Adrenal gland (tissue), 12 donors: ENCODE results near the gene LYRM4. TPM values are rescaled to one million over a fixed set of nuclear protein-coding genes. Genes with fewer than 3 reads are reported as not detected.
A peak's percentile ranks its signal among the peaks of the same experiment; 100 is the strongest.

Experiments used
- DNase-seq, 7 donors: peaks; one replicate each; pipeline ENCODE4 v3.0.0-alpha.2; 2019 to 2020
- H3K27ac ChIP-seq, 5 donors: fragments of 200-600 bp; sonication (generic) in 4 of 5; 1 replicate in 3 of 5; 2 replicates in 2 of 5; pipeline versions ENCODE4 v1.5.1 to v1.8.0; 2016 to 2020; ENCODE audit warnings: mild to moderate bottlenecking in 1 of 5
- H3K27me3 ChIP-seq: fragments of 200-600 bp; 2 replicates; pipeline ENCODE4 v1.8.0; 2021
- H3K36me3 ChIP-seq, 2 donors: fragments of 200-600 bp; replicated peaks in 1 of 2; 1 replicate in 1 of 2; 2 replicates in 1 of 2; pipeline versions ENCODE4 v1.5.1 to v1.8.0; 2018 to 2022
- H3K4me1 ChIP-seq, 2 donors: fragments of 200-600 bp; replicated peaks in 1 of 2; 1 replicate in 1 of 2; 2 replicates in 1 of 2; pipeline versions ENCODE4 v1.5.1 to v1.8.0; 2018 to 2021
- H3K4me3 ChIP-seq, 4 donors: fragments of 200-600 bp; sonication (generic) in 3 of 4; one replicate each; pipeline ENCODE4 v1.5.1; 2016 to 2018
- H3K9me3 ChIP-seq, 3 donors: fragments of 200-600 bp; sonication (generic) in 1 of 3; replicated peaks in 1 of 3; 1 replicate in 2 of 3; 2 replicates in 1 of 3; pipeline versions ENCODE4 v1.5.1 to v1.8.0; 2016 to 2021
- CTCF ChIP-seq, 6 experiments: fragments of 450-650 bp in 4 of 6; fragments of 200-600 bp in 2 of 6; sonication (generic) in 1 of 6; IDR thresholded peaks; 1 replicate in 5 of 6; 2 replicates in 1 of 6; pipeline versions ENCODE4 v1.5.1 to v1.8.0; 2016 to 2021; ENCODE audit warnings: antibody characterized with exemption in 6 of 6, mild to moderate bottlenecking in 2 of 6, moderate library complexity in 1 of 6
- POLR2A ChIP-seq, 2 donors: fragments of 450-650 bp; IDR thresholded peaks; one replicate each; pipeline ENCODE4 v1.6.1; 2017; ENCODE audit warnings: antibody characterized with exemption in 2 of 2, mild to moderate bottlenecking in 2 of 2, moderate library complexity in 1 of 2
- WGBS, 4 donors: extraction: QIAGEN DNeasy Blood & Tissue Kit in 2 of 4; methylation state at CpG; one replicate each; pipeline versions ENCODE4 v1.1.5 to v1.1.7; 2013 to 2017; 5-methylcytosine and 5-hydroxymethylcytosine counted together
- intact Hi-C, 2 donors: fragments of 100-400 bp; cut with DNase I; formaldehyde crosslinking; loops; one replicate each; pipeline versions ENCODE4 v1.14.1 to v1.15.0; 2022 to 2023
- polyA plus RNA-seq, 3 donors: library from polyadenylated mRNA; stranded (reverse); fragments of 200-250 nt in 2 of 3; fragments of 350-450 nt in 1 of 3; fragmentation: Illumina TruSeq in 1 of 3; extraction: RNeasy Lipid Tissue Mini Kit (QIAGEN cat#74804) in 1 of 3; gene quantifications; one replicate each; pipeline ENCODE4 v1.2.3, GENCODE V29; 2013 to 2014
- total RNA-seq, 9 donors: library from RNA; depleted of rRNA in 4 of 9; stranded (reverse); fragments of >200 nt in 4 of 9; fragments of 120-200 nt in 1 of 9; fragmentation: NEBNext Ultra II Directional in 1 of 9; extraction: Animal tissue kit (Norgen Biotek cat#: 25700) in 1 of 9; gene quantifications; one replicate each; pipeline versions ENCODE4 v1.1.0 to v1.2.4, GENCODE V29; 2013 to 2023
- donor health status: healthy with polysubstance abuse.
- donor health status: Bipolar disorder and iron deficiency.
- donor health status: DM: yes; HTN: yes; CAD: no.
- donor health status: DM: no; HTN: no; CAD: no.
- donor health status: DM: no; HTN: no; CAD: no.
- donor health status: DM: yes; HTN: yes; CAD: no.

LYRM4 gene
- total and polyA plus RNA-seq, 12 donors, result 16.1 to 65.1 (median 29.9) TPM

DNA sequence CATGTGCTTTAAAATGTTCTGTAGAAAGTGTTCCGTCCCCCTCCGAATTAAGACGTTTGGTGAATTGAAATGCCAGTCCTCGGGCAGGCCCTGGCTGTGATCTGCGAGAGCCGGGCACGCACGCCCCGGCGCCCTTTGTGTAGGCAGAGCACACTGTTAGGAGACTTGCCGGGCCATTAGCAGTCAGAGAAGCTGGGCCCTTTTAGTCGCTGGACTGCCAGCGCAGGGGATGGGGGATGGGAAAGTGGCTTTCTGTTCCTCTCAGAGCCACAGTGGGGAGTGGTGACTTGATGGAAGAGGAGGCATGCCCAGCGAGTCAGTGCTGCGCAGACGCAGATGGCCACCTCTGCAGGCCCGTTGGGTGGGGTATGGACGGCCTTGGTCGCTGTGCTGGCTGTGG, 173.4 kb downstream of the LYRM4 start:
- Histone ChIP-seq H3K4me1 (peaks cover 13 to 34% of the 10 kb centered on the region in 2 donors), H3K27me3 (no peaks in the 10 kb centered on the region), H3K9me3 (no peaks in the 10 kb centered on the region), H3K36me3 (no peaks in the 10 kb centered on the region), H3K27ac (no peak overlapping the region), H3K4me3 (no peak overlapping the region)
- TF ChIP-seq CTCF (IDR thresholded peaks at IDR 0.05) (no peak), POLR2A (IDR thresholded peaks at IDR 0.05) (no peak)
- WGBS, 4 donors, result 73 to 94% (median 82%) methylated on average over 14 to 19 of the region's 19 CpGs
- peak in 4 of 7 donors; percentile 46 to 53 (median 48) for DNase-seq
- intact Hi-C loops, result no loop called here

DNA sequence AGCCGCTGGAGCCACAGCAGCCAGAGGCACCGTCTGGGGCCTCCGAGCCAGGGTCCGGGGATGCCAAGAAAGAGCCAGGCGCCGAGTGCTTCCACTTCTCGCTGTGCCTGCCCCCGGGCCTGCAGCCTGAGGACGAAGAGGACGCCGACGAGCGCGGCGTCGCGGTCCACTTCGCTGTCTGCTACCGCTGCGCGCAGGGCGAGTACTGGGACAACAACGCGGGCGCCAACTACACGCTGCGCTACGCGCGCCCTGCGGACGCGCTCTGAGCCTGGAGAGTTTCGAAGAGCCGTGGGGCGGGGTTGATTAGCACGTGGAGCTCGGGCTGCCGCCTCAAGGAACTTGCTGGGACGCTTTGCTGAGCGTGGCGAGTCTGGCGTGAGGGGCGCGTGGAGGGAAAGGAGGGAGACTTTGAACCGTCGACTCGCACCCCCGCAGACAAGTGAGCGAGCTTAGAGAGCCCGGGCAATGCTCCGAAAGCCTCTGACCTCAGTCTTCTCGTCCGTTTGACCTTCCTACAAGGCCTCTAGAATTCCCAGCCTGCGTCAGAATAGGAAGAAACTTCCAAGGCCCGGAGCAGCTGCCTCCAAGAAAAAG, 174.4 kb downstream of the LYRM4 start:
- peak in 2 of 7 donors; percentile 37 to 49 for DNase-seq
- Histone ChIP-seq H3K9me3 (no peaks in the 10 kb centered on the region), H3K27ac (peak overlapping the region in 2 of 5 donors; percentile 95 to 98), H3K4me1 (peaks cover 23 to 44% of the 10 kb centered on the region in 2 donors), H3K27me3 (no peaks in the 10 kb centered on the region), H3K36me3 (no peaks in the 10 kb centered on the region), H3K4me3 (peak overlapping the region in 1 of 4 donors; percentile 75)
- intact Hi-C loops, result no loop called here
- 36 to 78% (median 37%) methylated on average over 9 to 56 of the region's 56 CpGs for WGBS, 4 donors
- TF ChIP-seq POLR2A (IDR thresholded peaks at IDR 0.05), result no peak
- no peak for TF ChIP-seq CTCF (IDR thresholded peaks at IDR 0.05)

- H3K27me3 ChIP-seq, result no peaks in the 10 kb centered on the region
- 0 to 1% (median 1%) methylated on average over 7 to 74 of the region's 74 CpGs; no CpG with 5 or more reads in 1 of the 4 donors for WGBS, 4 donors
- H3K4me3 ChIP-seq, result peak overlapping the region in 3 of 4 donors; percentile 5 to 75 (median 67)
- H3K4me1 ChIP-seq, result peaks cover 26 to 46% of the 10 kb centered on the region in 2 donors
- H3K27ac ChIP-seq, result peak overlapping the region; percentile 87 to 98 (median 92)
- intact Hi-C loops, result no loop called here
- TF ChIP-seq POLR2A (IDR thresholded peaks at IDR 0.05) (peak in 1 of 2 donors; percentile 38), CTCF (IDR thresholded peaks at IDR 0.05) (no peak)
- peak in 6 of 7 donors; percentile 53 to 65 (median 60) for DNase-seq
- no peaks in the 10 kb centered on the region for H3K9me3 ChIP-seq
- H3K36me3 ChIP-seq, result no peaks in the 10 kb centered on the region
These were observed 175.0 kb downstream of the LYRM4 start for GRCh38 chr6:5085648-5086293.

DNA sequence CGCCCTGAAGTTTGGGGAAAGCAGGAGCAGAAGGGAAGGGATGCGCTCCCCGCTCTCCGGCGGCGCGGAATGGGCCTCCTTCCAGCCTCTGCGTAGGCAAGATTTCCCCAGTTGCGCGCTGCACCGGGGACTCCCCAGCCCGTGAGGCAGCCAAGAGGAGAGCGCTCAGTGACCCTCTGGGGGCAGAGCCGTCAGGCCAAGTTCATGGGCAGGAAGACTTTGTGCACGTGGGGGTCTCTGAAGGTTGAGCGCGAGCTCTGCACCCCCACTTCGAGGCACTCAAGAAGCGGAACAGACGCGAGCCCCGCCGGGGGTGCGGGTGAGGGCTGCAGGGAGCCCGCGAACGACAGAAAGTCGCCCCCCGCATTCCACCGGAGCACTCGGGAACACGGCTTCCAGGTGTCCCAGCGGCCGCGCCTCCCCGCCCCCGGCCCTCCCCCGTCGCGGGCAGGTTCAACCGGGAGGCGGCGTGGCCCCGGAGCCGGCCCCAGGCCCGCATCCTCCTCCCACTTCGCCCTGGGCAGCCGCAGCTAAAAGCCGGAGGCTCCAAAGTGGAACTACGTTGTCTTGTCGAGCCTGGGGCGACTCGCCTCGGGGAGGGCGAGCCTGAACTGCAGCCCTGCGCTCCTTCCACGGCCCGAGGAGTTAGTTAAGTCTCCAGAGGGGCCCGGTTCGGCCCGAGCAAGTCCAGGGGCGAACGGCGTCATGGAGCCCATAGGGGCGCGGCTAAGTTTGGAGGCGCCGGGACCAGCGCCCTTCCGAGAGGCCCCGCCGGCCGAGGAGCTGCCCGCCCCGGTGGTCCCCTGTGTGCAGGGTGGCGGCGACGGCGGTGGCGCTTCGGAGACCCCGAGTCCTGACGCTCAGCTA, 175.7 kb downstream of the LYRM4 start, which contains the start of gene PPP1R3G:
Gene PPP1R3G, plus strand, starts transcription at position 561 of the 867 bp plus-strand sequence. Its CDS starts 145 bp downstream, at position 706.
- no peaks in the 10 kb centered on the region for H3K9me3 ChIP-seq
- no peak for TF ChIP-seq CTCF (IDR thresholded peaks at IDR 0.05)
- peak in 1 of 2 donors; percentile 70 for TF ChIP-seq POLR2A (IDR thresholded peaks at IDR 0.05)
- H3K36me3 ChIP-seq, result no peaks in the 10 kb centered on the region
- peak; percentile 65 to 80 (median 78) for DNase-seq
- H3K27me3 ChIP-seq, result no peaks in the 10 kb centered on the region
- H3K27ac ChIP-seq, result peak within 1 kb of the TSS; percentile 87 to 98 (median 92)
- H3K4me1 ChIP-seq, result peaks cover 26 to 46% of the 10 kb centered on the region in 2 donors
- WGBS, 4 donors, result 0 to 2% (median 1%) methylated on average over 7 to 83 of the region's 83 CpGs
- intact Hi-C loops, result no loop called here
- H3K4me3 ChIP-seq, result peak within 1 kb of the TSS; percentile 5 to 75 (median 36)
